ENCODE results near the gene PLA2G2E.

The PLA2G2E gene, protein sequence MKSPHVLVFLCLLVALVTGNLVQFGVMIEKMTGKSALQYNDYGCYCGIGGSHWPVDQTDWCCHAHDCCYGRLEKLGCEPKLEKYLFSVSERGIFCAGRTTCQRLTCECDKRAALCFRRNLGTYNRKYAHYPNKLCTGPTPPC

DNA sequence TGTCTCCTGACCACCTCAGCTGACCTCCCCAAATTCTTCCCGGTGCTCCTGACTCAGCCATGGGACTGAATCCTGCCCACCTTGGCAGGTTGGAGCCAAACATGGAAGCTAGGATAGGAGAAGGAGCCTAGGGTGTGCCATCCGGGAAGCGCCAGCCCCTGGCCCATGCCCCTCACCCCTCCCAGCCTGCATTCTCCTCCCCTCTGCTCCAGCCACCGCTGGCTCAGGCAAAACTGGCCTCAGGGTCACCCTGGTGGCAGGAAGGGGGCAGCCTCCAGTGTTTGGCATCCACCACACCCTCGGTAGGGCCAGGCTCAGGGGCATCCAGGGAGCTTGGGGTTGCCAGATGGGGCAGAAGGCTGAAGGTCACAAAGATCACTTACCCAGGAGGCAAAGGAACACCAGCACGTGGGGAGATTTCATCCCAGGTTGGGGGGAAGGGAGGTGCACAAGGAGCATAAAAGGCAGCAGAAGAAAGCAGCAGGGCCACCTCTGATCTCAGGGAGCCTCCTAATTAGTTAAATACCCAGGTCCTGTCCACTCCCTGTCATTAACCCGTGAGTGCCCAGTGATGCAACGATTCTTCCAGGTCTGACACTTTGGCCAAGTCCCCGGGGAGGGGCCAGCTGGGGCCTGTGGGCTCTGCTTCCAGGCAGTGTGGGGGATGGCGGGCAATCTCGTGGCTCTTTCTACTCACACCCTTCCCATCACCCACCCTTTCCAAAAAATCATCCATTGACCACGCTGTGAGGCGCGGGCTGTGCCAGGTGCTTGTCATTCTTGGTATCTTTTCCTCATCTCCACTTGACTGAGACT lies at the start of gene PLA2G2E:
Gene PLA2G2E, minus strand, starts transcription at position 481 of the 816 bp plus-strand sequence. Its CDS starts 58 bp downstream, at position 423.
- H3K4me3 ChIP-seq (ENCODE audit: low read depth, low read length), result no peak within 1 kb of the TSS

DNA sequence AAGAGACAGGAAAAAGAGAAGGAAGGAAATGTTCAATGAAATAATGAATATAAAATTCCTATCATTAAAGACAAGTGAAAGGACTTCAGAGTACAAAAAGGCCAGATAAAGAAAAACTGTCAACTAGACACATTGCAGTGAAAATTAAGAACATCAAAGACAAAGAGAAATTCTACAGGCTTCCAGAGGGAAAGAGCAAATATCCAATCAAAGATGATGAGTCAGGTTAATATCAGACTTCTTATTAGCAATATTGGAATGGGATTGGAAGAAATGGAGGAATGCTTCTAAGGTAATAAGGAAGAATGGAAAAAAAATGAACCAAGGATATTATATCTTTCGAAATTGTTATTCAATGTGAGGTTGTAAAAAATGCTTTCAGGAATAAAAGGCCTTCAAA lies 48.2 kb upstream of the PLA2G2E start:
- no peak overlapping the region for H3K4me3 ChIP-seq (ENCODE audit: low read depth, low read length)

DNA sequence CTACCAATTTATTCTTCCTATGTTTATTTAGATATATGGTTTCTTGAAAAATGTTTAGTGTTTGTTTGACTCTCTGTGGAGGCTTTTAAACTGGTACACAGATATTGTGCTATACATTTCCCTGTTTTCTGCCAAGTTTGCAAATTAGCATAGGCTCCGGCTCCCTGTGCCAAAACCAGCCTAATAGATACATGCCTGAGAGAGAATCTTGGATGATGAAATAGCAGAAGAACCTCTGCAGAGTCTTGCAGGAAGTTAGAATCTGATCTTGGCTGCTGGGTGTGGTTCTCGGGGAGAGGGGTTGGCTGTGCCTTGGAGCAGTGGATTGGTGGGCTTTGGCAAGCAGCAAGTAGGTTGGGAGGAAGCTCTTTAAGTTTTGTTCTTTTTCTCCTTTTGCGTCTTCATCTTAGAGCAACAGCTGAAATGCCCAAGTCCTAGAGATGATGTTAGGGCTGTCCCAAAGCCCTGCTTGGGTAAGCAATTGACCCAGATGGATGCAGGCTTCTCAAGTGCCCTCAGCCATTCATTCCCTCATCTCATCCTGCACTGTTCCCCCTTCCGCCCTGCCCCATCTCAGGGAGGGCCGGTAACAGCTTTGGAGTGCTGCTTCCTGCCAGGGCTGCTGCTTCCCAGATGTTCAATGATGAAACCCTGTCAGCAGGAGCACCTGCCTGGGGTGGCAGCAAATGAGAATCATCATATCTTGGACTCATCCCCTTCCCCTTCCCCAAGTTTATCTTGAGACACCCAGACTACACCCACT lies 46.7 kb upstream of the PLA2G2E start:
- no peak overlapping the region for H3K4me3 ChIP-seq (ENCODE audit: low read depth, low read length)

DNA sequence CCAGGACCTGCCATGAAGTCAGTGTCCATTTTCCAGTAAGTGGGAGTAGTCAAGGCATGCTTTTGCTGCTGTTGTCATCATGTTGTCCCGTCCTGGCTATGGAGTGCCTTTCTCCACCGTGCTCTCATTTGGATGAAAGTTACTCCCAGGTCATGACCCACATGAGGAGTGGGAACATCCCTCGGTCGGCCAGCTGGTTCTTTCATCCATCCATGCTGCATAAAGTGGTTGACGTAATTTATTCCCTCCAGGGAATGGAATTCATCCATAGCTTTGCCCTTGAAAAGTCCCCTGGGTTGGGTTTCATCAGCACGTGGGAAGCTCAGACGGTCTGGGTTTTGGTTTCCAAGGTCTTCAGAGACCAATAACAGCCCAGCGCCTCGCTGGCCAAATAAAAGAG lies 44.4 kb upstream of the PLA2G2E start:
- no peak overlapping the region for H3K4me3 ChIP-seq (ENCODE audit: low read depth, low read length)

DNA sequence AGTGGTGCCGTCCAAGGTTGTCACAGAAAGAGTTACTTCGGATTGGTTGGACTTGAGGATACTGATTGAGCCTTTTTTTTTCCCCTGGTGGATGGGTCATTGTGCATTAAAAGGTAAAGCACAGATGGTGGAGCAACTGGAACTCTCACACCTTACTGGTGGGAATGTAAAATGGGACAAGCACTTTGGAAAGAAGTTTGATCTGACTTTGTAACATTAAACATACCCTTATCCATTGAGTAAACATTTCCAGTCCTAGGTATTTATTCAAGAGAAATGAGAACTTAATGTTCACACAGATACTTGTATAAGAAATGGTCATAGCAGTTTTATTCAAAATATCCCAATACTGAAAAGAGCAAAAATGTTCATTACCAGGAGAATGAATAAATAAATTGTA lies 41.1 kb upstream of the PLA2G2E start:
- H3K4me3 ChIP-seq (ENCODE audit: low read depth, low read length), result no peak overlapping the region

DNA sequence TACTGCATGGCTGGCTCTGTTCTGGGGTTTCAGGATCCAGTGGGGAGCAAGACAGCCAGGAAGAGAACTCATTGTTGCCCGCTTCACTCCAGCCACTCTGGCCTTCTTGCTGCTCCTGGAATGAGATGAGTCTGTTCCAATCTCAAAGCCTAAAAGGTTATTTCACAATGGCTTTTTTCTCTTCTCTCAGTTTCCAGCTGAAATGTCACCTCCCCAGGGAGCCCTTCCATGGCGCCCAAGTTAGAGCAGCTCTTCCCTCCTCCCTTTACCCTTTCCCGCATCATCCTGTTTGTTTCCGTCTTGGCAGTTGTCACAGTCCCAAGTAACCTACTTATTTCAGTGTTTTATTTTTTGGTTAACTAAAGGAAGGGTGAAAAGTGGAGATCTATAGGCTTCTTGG lies 40.2 kb upstream of the PLA2G2E start:
- no peak overlapping the region for H3K4me3 ChIP-seq (ENCODE audit: low read depth, low read length)

DNA sequence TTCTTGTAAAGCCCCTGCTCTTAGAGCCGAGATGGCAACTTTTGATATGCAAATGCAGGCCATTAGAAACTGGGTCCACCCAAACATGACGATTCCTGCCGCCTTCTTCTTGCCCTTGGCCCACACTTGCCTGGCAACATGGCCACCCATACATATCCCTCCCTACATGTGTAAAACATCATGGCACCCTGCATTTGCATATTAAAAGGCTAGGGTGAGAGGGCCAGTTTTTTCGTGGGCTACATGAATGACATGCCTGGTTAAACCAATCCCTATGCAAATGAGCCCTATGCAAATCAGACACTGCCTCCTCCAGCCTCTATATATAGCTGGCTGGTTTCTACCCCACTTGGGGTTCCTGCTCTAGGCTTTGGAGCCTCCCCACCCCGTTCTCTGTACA lies 37.2 kb upstream of the PLA2G2E start:
- no peak overlapping the region for H3K4me3 ChIP-seq (ENCODE audit: low read depth, low read length)

DNA sequence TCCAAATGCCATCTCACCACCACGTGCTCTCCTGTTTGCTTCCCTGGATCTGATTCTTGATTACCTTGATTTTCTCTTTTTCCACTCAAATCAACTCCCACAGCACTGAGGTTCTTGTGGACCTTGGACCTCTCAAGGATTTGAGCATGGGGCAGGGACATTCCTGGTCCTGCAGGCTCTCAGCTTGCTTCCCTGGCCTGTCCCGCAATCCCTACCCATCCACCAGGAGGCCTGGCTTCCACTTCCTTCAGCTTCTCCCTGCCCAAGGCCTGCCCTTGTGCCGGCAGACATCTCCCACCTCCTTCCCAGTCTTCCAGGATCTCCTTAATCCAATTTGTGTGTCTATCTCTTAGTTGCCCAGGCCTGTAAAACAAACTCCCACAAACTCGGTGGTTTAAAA lies 34.4 kb upstream of the PLA2G2E start:
- H3K4me3 ChIP-seq (ENCODE audit: low read depth, low read length), result no peak overlapping the region

DNA sequence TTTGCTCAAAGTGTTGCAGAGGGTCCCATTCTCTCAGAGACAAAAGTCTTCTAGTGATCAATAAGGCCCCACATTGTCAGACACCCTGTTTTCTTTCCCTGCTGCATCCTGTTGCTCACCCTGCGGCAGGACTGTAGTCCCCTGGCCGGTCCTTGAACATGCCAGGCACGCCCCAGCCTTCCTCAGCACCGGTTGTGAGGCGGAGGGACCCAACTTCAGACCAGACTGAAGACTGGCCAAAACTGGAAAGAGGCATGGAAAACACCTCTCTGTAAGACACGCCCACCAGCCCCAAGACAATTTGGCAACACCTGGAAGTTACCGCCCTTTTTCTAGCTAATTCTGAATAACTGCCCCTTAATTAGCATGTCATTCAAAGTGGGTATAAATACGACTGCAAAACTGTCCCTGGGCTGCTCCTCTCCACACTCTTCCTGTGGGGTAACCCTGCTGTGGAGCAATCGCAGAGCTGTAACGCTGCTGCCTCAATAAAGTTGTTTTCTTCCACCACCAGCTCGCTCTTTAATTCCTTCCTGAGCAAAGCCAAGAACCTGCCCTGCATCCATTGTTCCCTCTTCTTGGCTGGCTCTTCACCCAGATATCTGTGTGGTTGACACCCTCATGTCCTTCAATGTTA lies 32.2 kb upstream of the PLA2G2E start:
- H3K4me3 ChIP-seq (ENCODE audit: low read depth, low read length), result no peak overlapping the region

DNA sequence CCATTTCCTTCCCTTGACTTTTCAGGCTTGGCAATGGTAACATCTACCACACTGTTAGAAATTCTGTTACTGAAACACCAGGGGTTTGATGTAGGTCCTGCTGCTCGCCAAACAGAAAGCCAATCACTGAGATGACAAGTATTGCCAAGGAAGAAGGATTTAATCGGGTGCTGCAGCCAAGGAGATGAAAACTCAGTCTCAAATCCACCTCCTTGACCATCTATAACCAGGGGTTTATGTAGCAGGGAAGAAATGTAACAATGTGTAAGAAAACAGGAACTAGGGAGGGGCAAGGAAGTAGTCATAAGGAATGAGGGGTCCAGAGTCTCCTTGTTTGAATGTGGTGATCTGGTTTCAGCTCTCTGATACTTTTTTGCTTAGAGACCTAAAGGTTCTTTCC lies 30.6 kb upstream of the PLA2G2E start:
- no peak overlapping the region for H3K4me3 ChIP-seq (ENCODE audit: low read depth, low read length)

DNA sequence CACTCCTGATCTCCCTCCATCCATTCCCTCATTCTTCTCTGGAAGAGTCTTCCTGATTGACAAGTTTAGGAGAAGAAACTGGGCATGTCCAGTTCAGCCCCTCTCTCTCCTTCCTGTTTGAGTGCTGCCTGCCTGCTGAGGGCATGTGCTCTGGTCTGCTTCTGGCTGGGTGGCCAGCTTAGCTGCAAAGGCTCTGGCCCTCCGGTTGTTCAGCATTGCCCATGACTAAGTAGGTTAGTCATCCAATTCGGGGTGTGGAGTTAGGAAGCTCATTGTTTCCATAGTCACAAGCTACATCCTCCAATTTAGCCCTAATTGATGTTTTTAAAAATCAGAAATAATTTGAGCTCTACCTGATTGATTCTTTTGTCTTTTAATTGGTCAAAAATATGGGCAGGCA lies 25.6 kb upstream of the PLA2G2E start:
- H3K4me3 ChIP-seq (ENCODE audit: low read depth, low read length), result no peak overlapping the region

DNA sequence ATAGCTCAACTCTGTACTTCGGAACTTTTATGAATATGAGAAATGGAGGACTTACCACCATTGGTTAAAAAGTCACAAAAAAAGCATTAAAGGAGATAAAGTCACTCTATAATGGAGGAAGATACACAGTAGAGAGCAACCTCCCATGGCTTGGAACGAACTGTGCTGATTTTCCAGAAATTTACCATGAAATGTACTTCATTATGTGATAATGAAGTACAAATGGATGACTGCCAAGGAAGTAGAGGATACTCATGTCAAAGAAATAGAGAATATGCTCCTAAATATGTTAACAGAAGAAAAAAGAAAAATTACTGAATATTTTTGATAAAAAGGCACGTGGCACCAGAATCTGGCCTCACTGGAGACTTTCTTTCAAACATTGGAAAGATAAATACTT lies 23.6 kb upstream of the PLA2G2E start:
- no peak overlapping the region for H3K4me3 ChIP-seq (ENCODE audit: low read depth, low read length)

DNA sequence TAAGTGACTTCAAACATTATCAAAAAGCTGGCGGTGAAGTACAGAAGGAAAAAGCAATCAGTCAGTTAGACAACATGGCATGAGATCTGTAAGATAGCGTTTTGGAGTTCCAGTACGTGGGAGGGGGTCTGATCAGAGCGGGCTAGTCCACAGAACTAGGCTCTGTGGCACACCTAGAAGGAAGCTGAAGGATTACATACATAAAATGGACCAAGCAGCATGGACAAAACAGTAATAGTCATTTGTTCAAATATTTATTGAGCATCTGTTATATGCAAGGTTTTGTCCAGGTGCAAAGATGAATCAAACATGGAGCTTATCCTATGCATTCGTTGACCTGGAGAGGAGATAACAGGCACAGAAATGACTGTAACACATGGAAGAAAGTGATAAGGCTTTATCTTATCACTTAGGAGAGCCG lies 22.9 kb upstream of the PLA2G2E start:
- no peak overlapping the region for H3K4me3 ChIP-seq (ENCODE audit: low read depth, low read length)

DNA sequence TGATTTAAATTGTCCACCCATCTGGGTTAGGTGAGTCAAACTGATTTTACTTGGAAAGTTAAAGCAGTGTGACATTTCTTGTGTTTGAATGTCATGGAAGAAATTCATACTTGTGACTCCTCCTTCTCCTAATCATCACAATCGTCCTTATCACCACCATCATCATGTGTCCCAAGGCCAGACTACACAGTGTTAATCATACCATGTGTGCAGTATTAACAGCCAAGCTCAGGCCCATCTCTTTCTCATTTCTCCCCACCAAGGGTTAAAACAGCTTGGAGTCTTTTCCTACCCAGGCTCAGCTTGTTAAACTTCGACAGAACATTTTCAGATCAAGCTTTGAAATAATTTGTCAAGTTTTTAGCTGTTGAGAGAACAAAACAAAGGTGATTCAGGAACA lies 22.5 kb upstream of the PLA2G2E start:
- H3K4me3 ChIP-seq (ENCODE audit: low read depth, low read length), result no peak overlapping the region

DNA sequence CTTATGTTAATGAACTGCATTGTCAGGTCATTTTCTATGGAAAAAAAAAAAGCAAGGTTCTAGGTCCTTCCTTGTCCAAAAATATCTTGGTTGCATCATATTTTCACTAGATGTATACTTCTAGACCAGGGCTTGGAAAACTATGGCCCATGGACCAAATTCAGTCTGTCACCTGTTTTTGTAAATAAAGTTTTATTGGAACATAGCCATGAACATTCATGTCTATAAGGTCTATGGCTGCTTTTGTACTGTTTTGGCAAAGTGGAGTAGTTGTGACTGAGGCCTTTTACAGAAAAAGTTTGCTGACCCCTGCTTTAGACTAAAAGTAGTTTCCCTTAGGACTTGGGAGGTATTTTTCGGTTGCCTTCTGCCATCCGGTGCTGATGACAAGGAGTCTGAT lies 19.2 kb upstream of the PLA2G2E start:
- no peak overlapping the region for H3K4me3 ChIP-seq (ENCODE audit: low read depth, low read length)

DNA sequence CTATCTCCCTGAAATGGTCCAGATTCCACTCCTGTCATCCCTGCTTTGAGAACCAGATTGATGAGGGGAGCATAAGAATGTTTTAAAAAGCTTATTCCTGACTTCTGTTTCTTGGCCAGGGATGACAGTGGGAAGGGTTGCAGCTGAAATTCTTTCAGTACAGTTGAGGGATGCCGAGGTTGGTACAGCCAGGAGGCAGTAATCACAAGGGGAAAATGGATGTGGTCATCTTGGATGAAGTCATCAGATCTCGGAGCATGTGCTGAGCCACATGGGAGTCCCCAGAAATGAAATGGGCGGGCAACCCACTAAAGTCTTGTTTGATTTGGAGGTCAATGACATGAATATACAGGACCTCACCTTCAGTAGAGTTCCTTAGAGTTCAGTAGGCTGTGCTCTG lies 18.7 kb upstream of the PLA2G2E start:
- no peak overlapping the region for H3K4me3 ChIP-seq (ENCODE audit: low read depth, low read length)

DNA sequence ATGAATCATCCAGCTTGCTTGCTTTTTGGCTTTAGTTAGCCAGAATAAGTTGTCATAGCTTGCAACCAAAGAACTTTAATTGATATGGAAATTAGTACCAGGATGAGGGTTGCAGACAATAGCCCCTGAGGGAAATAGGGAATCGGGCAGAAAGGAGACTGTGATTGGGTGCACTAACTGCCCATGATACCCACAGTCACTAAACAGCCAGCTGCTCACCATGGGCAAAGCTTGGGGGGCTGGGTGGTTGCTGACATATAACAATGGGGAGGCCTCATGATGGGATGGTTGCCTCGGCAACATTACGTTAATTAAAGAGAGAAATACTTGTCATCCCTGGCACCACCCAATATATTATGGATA lies 17.8 kb upstream of the PLA2G2E start:
- H3K4me3 ChIP-seq (ENCODE audit: low read depth, low read length), result no peak overlapping the region

DNA sequence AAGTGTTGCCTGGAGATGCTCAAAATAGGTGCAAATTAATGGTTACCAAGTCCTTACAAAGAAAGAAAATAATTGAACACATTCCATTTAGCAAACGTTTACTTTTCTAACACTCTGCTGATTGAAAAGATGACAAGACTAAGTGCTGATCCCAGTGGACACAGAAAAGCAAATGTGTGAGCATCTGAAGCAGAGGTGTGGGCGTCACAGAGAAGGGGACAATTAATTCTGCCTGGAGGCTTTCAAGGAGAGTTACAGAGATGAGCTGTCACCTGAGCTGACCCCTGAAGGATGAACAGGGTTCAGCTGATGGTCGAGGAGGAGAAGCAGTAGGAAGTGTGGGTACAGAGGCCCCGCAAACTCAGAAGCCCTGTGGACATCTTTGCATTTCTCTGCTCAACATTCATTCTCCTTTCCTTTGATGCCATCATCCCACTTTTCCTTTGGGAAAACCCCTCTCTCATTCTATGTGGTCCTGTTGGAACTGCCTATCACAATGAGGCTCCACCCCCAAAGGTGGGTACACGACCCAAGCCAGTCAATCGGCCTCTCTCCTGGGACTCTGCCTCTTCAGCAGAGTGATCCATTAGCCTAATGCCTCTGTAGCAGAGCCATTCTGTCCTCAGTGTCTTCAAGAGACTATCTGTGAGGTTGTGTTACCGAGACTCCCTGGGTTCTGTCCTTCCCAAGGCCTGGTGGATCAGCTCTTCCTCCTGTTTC lies 17.2 kb upstream of the PLA2G2E start:
- no peak overlapping the region for H3K4me3 ChIP-seq (ENCODE audit: low read depth, low read length)

DNA sequence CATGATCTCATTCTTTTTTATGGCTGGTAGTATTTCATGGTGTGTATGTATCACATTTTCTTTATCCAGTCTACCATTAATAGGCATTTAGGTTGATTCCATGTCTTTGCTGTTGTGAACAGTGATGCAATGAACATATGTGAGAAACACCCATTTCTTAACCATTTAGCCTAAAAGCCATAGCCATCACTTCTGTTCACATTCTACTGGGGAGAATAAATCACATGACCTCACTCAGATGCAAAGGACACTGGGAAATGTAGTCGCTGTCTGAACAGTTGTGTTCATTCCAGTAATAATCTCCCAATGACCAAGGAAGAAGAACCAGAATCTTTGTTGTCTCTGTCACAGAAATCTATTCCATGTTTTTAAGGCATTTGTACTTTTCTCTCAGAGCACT lies 15.1 kb upstream of the PLA2G2E start:
- no peak overlapping the region for H3K4me3 ChIP-seq (ENCODE audit: low read depth, low read length)

DNA sequence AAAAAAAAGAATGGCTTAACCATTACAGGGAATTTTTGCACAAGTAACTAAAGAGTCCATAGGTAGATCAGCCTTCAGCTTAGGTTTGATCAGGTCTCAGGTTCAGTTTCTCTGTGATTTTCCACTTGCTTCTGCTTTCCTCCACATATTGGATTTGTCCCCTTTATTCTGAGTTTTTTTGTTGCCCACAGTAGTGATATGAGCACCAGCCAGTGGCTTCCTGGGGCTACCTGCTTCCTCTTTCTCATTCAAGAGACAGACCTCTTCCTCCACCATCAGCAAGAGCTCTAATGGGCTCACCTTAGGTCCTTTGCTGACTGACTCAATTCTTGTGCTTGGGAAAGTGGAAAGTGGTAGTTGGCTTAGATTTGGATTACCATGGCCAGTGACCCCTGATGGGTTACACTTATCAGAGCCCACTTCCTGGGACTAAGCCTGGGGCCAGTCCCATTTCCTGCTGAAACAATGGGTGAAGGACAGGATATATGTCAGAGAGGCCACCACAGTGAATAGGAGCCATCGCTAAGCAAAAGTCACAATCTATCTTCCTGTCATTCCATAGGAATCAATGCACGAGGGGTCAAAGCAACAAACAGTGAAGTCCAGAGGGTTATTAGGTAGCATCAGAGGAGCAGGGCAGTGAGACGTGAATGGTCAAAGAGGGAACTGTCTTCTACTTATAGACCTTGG lies 12.8 kb upstream of the PLA2G2E start:
- H3K4me3 ChIP-seq (ENCODE audit: low read depth, low read length), result no peak overlapping the region

All from iPS-11a (cell line).